Measurements from ENCODE around the gene MARK2. TPM values are rescaled to one million over a fixed set of nuclear protein-coding genes. Genes with fewer than 3 reads are reported as not detected.

The MARK2 gene
- total and polyA plus RNA-seq, 10 of the 15 experiments (the other 5 are each of a cell fraction or from before 2014, with no cell fraction given), result 0.19 to 29.5 (median 13.2) TPM

GRCh38 chr11:63866211-63866610 lies 27.3 kb downstream of the MARK2 start (continued):
- TF ChIP-seq ZNF592 (IDR thresholded peaks at IDR 0.05), result no peak
- TF ChIP-seq WRNIP1 (IDR thresholded peaks at IDR 0.05; ENCODE audit: borderline replicate concordance, low read depth, low read length), result no peak
- no peak for TF ChIP-seq SIN3A (IDR thresholded peaks at IDR 0.05; ENCODE audit: low read depth, low read length)
- no peak for TF ChIP-seq POLR2A (IDR thresholded peaks at IDR 0.05; ENCODE audit: low read depth, low read length)
- TF ChIP-seq MEF2A (IDR thresholded peaks at IDR 0.05; ENCODE audit: insufficient read depth, low read depth, low read length), result no peak
- TF ChIP-seq, protein P1, sequence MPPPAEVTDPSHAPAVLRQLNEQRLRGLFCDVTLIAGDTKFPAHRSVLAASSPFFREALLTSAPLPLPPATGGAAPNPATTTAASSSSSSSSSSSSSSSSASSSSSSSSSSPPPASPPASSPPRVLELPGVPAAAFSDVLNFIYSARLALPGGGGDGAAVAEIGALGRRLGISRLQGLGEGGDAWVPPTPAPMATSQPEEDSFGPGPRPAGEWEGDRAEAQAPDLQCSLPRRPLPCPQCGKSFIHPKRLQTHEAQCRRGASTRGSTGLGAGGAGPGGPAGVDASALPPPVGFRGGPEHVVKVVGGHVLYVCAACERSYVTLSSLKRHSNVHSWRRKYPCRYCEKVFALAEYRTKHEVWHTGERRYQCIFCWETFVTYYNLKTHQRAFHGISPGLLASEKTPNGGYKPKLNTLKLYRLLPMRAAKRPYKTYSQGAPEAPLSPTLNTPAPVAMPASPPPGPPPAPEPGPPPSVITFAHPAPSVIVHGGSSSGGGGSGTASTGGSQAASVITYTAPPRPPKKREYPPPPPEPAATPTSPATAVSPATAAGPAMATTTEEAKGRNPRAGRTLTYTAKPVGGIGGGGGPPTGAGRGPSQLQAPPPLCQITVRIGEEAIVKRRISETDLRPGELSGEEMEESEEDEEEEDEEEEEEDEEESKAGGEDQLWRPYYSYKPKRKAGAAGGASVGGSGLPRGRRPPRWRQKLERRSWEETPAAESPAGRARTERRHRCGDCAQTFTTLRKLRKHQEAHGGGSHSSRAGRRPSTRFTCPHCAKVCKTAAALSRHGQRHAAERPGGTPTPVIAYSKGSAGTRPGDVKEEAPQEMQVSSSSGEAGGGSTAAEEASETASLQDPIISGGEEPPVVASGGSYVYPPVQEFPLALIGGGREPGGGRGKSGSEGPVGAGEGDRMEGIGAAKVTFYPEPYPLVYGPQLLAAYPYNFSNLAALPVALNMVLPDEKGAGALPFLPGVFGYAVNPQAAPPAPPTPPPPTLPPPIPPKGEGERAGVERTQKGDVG (CRISPR knock-in tag; IDR thresholded peaks at IDR 0.05), result no peak
- no peak for TF ChIP-seq YBX1 (IDR thresholded peaks at IDR 0.05)
- no peak for TF ChIP-seq SUZ12 (IDR thresholded peaks at IDR 0.05; ENCODE audit: unreplicated experiment)
- no peak for TF ChIP-seq SMARCA5 (IDR thresholded peaks at IDR 0.05)
- TF ChIP-seq HDGF (IDR thresholded peaks at IDR 0.05), result no peak
- TF ChIP-seq YY1 (IDR thresholded peaks at IDR 0.05; ENCODE audit: low read depth, low read length), result no peak
- TF ChIP-seq SMAD5 (IDR thresholded peaks at IDR 0.05; ENCODE audit: low read depth), result no peak
- no peak for TF ChIP-seq TCF7 (IDR thresholded peaks at IDR 0.05; ENCODE audit: borderline replicate concordance)
- no peak for TF ChIP-seq STAT3 (IDR thresholded peaks at IDR 0.05; ENCODE audit: low read depth, low read length)
- no peak for TF ChIP-seq BCL3 (IDR thresholded peaks at IDR 0.05; ENCODE audit: borderline replicate concordance, insufficient read depth, low read depth, low read length, poor library complexity, severe bottlenecking)
- TF ChIP-seq, protein P2, sequence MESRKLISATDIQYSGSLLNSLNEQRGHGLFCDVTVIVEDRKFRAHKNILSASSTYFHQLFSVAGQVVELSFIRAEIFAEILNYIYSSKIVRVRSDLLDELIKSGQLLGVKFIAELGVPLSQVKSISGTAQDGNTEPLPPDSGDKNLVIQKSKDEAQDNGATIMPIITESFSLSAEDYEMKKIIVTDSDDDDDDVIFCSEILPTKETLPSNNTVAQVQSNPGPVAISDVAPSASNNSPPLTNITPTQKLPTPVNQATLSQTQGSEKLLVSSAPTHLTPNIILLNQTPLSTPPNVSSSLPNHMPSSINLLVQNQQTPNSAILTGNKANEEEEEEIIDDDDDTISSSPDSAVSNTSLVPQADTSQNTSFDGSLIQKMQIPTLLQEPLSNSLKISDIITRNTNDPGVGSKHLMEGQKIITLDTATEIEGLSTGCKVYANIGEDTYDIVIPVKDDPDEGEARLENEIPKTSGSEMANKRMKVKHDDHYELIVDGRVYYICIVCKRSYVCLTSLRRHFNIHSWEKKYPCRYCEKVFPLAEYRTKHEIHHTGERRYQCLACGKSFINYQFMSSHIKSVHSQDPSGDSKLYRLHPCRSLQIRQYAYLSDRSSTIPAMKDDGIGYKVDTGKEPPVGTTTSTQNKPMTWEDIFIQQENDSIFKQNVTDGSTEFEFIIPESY (IDR thresholded peaks at IDR 0.05), result no peak
- TF ChIP-seq SP1 (IDR thresholded peaks at IDR 0.05; ENCODE audit: low read depth, low read length), result no peak
- TF ChIP-seq RAD51 (IDR thresholded peaks at IDR 0.05), result peak; percentile 29; the same call in 1 of the 2 replicates
- no peak for TF ChIP-seq POLR2AphosphoS5 (IDR thresholded peaks at IDR 0.05; ENCODE audit: low read length)
- no peak for TF ChIP-seq RFX5 (IDR thresholded peaks at IDR 0.05; ENCODE audit: low read depth, low read length)

Data from GM12878 (cell line).